SJCRH30 (cell line): ENCODE measurements around the gene SLC25A41. TPM values are rescaled to one million over a fixed set of nuclear protein-coding genes. Genes with fewer than 3 reads are reported as not detected.
"Not testable (repeated sequence)": the region's sequence is repeated elsewhere in the genome, so short reads cannot be mapped to it uniquely, and the experiment has no call there.

ENCODE experiments used
- DNase-seq, 2 experiments: peaks; one replicate each; pipeline ENCODE4 v3.0.0-alpha.2; 2015 to 2020
- H3K27ac ChIP-seq: fragments of 250-450 bp; sonication (Bioruptor Pico); 2 replicates; pipeline ENCODE4 v1.5.1; 2020; ENCODE audit warnings: mild to moderate bottlenecking, moderate library complexity
- H3K27me3 ChIP-seq: fragments of 250-450 bp; sonication (Bioruptor Pico); 2 replicates; pipeline ENCODE4 v1.5.1; 2020; ENCODE audit warnings: mild to moderate bottlenecking, moderate library complexity
- H3K36me3 ChIP-seq: fragments of 250-450 bp; sonication (Bioruptor Pico); 2 replicates; pipeline ENCODE4 v1.5.1; 2020; ENCODE audit warnings: mild to moderate bottlenecking, moderate library complexity
- H3K4me1 ChIP-seq: fragments of 250-450 bp; sonication (Bioruptor Pico); 2 replicates; pipeline ENCODE4 v1.5.1; 2020; ENCODE audit warnings: mild to moderate bottlenecking, moderate library complexity
- H3K4me3 ChIP-seq: fragments of 250-450 bp; sonication (Bioruptor Pico); 2 replicates; pipeline ENCODE4 v1.5.1; 2020; ENCODE audit warnings: mild to moderate bottlenecking, moderate library complexity
- H3K9me3 ChIP-seq: fragments of 250-450 bp; sonication (Bioruptor Pico); replicated peaks from 2 replicates; pipeline ENCODE4 v1.5.1; 2020; ENCODE audit warnings: mild to moderate bottlenecking, moderate library complexity
- total RNA-seq: library from RNA; depleted of rRNA; stranded (reverse); fragments of >200 nt; shearing (Covaris generic); gene quantifications from 2 replicates; pipeline ENCODE4 v1.2.3, GENCODE V29; 2014

SLC25A41 gene
- total RNA-seq, 1 experiment from 2014 or later: 0.14 TPM

GRCh38 chr19:6451583-6452222 is 18.1 kb upstream of the SLC25A41 start:
- DNase-seq: no peak
- H3K36me3 ChIP-seq: no peaks in the 10 kb centered on the region
- H3K27me3 ChIP-seq: no peaks in the 10 kb centered on the region
- no peak overlapping the region for H3K27ac ChIP-seq
- no peaks in the 10 kb centered on the region for H3K9me3 ChIP-seq
- no peaks in the 10 kb centered on the region for H3K4me1 ChIP-seq
- no peak overlapping the region for H3K4me3 ChIP-seq

- Histone ChIP-seq H3K27me3 (no peaks in the 10 kb centered on the region), H3K4me3 (no peak overlapping the region), H3K36me3 (no peaks in the 10 kb centered on the region), H3K27ac (no peak overlapping the region), H3K4me1 (no peaks in the 10 kb centered on the region), H3K9me3 (no peaks in the 10 kb centered on the region)
- DNase-seq: no peak
Observed at GRCh38 chr19:6450166-6450565, 16.6 kb upstream of the SLC25A41 start.

- no peak for DNase-seq
- H3K9me3 ChIP-seq: no peaks in the 10 kb centered on the region
- no peak overlapping the region for H3K4me3 ChIP-seq
- no peaks in the 10 kb centered on the region for H3K36me3 ChIP-seq
- no peak overlapping the region for H3K27ac ChIP-seq
- no peaks in the 10 kb centered on the region for H3K27me3 ChIP-seq
- no peaks in the 10 kb centered on the region for H3K4me1 ChIP-seq
Observed at GRCh38 chr19:6448045-6448444, 14.5 kb upstream of the SLC25A41 start.

- Histone ChIP-seq H3K4me3 (no peak overlapping the region), H3K4me1 (no peaks in the 10 kb centered on the region), H3K27ac (no peak overlapping the region), H3K36me3 (no peaks in the 10 kb centered on the region), H3K27me3 (no peaks in the 10 kb centered on the region), H3K9me3 (no peaks in the 10 kb centered on the region)
- DNase-seq: no peak
Observed at GRCh38 chr19:6446452-6446851, 12.9 kb upstream of the SLC25A41 start.

- Histone ChIP-seq H3K4me3 (no peak overlapping the region), H3K27me3 (no peaks in the 10 kb centered on the region), H3K36me3 (no peaks in the 10 kb centered on the region), H3K9me3 (no peaks in the 10 kb centered on the region), H3K4me1 (no peaks in the 10 kb centered on the region), H3K27ac (no peak overlapping the region)
- DNase-seq: no peak
Observed at GRCh38 chr19:6443986-6444385, 10.4 kb upstream of the SLC25A41 start.

GRCh38 chr19:6442087-6442688 is 8.6 kb upstream of the SLC25A41 start:
- no peaks in the 10 kb centered on the region for H3K9me3 ChIP-seq
- no peak overlapping the region for H3K27ac ChIP-seq
- no peaks in the 10 kb centered on the region for H3K36me3 ChIP-seq
- no peaks in the 10 kb centered on the region for H3K27me3 ChIP-seq
- no peaks in the 10 kb centered on the region for H3K4me1 ChIP-seq
- H3K4me3 ChIP-seq: no peak overlapping the region
- no peak for DNase-seq

GRCh38 chr19:6440905-6441304 is 7.3 kb upstream of the SLC25A41 start:
- no peaks in the 10 kb centered on the region for H3K36me3 ChIP-seq
- H3K9me3 ChIP-seq: no peaks in the 10 kb centered on the region
- no peaks in the 10 kb centered on the region for H3K4me1 ChIP-seq
- no peak for DNase-seq
- H3K4me3 ChIP-seq: no peak overlapping the region
- H3K27me3 ChIP-seq: no peaks in the 10 kb centered on the region
- no peak overlapping the region for H3K27ac ChIP-seq

- no peaks in the 10 kb centered on the region for H3K9me3 ChIP-seq
- no peak overlapping the region for H3K4me3 ChIP-seq
- no peaks in the 10 kb centered on the region for H3K36me3 ChIP-seq
- no peak overlapping the region for H3K27ac ChIP-seq
- DNase-seq: no peak
- H3K4me1 ChIP-seq: no peaks in the 10 kb centered on the region
- no peaks in the 10 kb centered on the region for H3K27me3 ChIP-seq
Observed at GRCh38 chr19:6439743-6440142, 6.2 kb upstream of the SLC25A41 start.

GRCh38 chr19:6433165-6433564 is 398 bp downstream of the SLC25A41 start:
- Histone ChIP-seq H3K27me3 (no peaks in the 10 kb centered on the region), H3K27ac (no peak overlapping the region), H3K36me3 (no peaks in the 10 kb centered on the region), H3K9me3 (no peaks in the 10 kb centered on the region), H3K4me3 (no peak overlapping the region), H3K4me1 (no peaks in the 10 kb centered on the region)
- no peak for DNase-seq

- H3K4me3 ChIP-seq: no peak overlapping the region
- H3K36me3 ChIP-seq: no peaks in the 10 kb centered on the region
- DNase-seq: no peak
- no peaks in the 10 kb centered on the region for H3K4me1 ChIP-seq
- H3K27ac ChIP-seq: no peak overlapping the region
- H3K9me3 ChIP-seq: no peaks in the 10 kb centered on the region
- no peaks in the 10 kb centered on the region for H3K27me3 ChIP-seq
Observed at GRCh38 chr19:6431891-6432290, 1.7 kb downstream of the SLC25A41 start.

GRCh38 chr19:6429419-6430221 is 3.9 kb downstream of the SLC25A41 start:
- H3K4me3 ChIP-seq: no peak overlapping the region
- no peak overlapping the region for H3K27ac ChIP-seq
- H3K27me3 ChIP-seq: no peaks in the 10 kb centered on the region
- no peaks in the 10 kb centered on the region for H3K4me1 ChIP-seq
- H3K36me3 ChIP-seq: no peaks in the 10 kb centered on the region
- H3K9me3 ChIP-seq: no peaks in the 10 kb centered on the region
- DNase-seq: no peak

- H3K9me3 ChIP-seq, H3K4me1 ChIP-seq, H3K27ac ChIP-seq, DNase-seq, H3K4me3 ChIP-seq, H3K27me3 ChIP-seq, H3K36me3 ChIP-seq: not testable (repeated sequence)
Observed at GRCh38 chr19:6428692-6429418, 4.7 kb downstream of the SLC25A41 start.

- no peaks in the 10 kb centered on the region for H3K27me3 ChIP-seq
- H3K27ac ChIP-seq: no peak overlapping the region
- no peaks in the 10 kb centered on the region for H3K9me3 ChIP-seq
- no peak for DNase-seq
- no peak overlapping the region for H3K4me3 ChIP-seq
- H3K36me3 ChIP-seq: 0 out of 2 replicates have a peak, but pooled peaks cover 7% of the 10 kb centered on the region
- no peaks in the 10 kb centered on the region; the same call in 1 of the 2 replicates for H3K4me1 ChIP-seq
Observed at GRCh38 chr19:6427131-6427530, 6.4 kb downstream of the SLC25A41 start.

- Histone ChIP-seq H3K9me3 (no peaks in the 10 kb centered on the region), H3K36me3 (peaks cover 18% of the 10 kb centered on the region; the same call in 1 of the 2 replicates), H3K4me3 (peak overlapping the region; percentile 13; the same call in 1 of the 2 replicates), H3K4me1 (no peaks in the 10 kb centered on the region; the same call in 1 of the 2 replicates), H3K27ac (peak overlapping the region; percentile 33), H3K27me3 (no peaks in the 10 kb centered on the region)
- no peak for DNase-seq
Observed at GRCh38 chr19:6425732-6426620, 7.6 kb downstream of the SLC25A41 start.
